Anterior cingulate cortex (tissue), 58 donors: Measurements from ENCODE around the gene NOL7.

Experiments
- DNase-seq, 58 donors: peaks; one replicate each; lab custom pipeline; 2025; lab: John Stamatoyannopoulos, UW

Gene NOL7

GRCh38 chr6:13614926-13615791 lies at the start of gene NOL7:
Gene NOL7, plus strand, starts transcription at chr6:13615335. Its CDS starts 24 bp downstream, at chr6:13615359.
- DNase-seq: peak; percentile 79 to 98 (median 96)

- DNase-seq: no peak
Observed at GRCh38 chr6:13565921-13566320, 49.2 kb upstream of the NOL7 start.

GRCh38 chr6:13566500-13566899 lies 48.6 kb upstream of the NOL7 start:
- no peak for DNase-seq

GRCh38 chr6:13568970-13569369 lies 46.2 kb upstream of the NOL7 start:
- no peak for DNase-seq

- DNase-seq: no peak
Observed at GRCh38 chr6:13572240-13572639, 42.9 kb upstream of the NOL7 start.

- no peak for DNase-seq
Observed at GRCh38 chr6:13572951-13573654, 42.0 kb upstream of the NOL7 start.

GRCh38 chr6:13573669-13574110 lies 41.4 kb upstream of the NOL7 start:
- peak in 24 of 58 donors; percentile 8 to 59 (median 38) for DNase-seq

- DNase-seq: peak; percentile 18 to 91 (median 85)
Observed at GRCh38 chr6:13574149-13574570, 41.0 kb upstream of the NOL7 start.

- DNase-seq: peak in 57 of 58 donors; percentile 30 to 84 (median 66)
Observed at GRCh38 chr6:13574571-13575376, 40.4 kb upstream of the NOL7 start, which contains the start of gene SIRT5. Gene SIRT5, plus strand, starts transcription at chr6:13574601. Its CDS starts 9,510 bp downstream, at chr6:13584111.

GRCh38 chr6:13575377-13575775 lies 39.8 kb upstream of the NOL7 start:
- no peak for DNase-seq

GRCh38 chr6:13576017-13576416 lies 39.1 kb upstream of the NOL7 start:
- no peak for DNase-seq

GRCh38 chr6:13577926-13578325 lies 37.2 kb upstream of the NOL7 start:
- DNase-seq: no peak

- no peak for DNase-seq
Observed at GRCh38 chr6:13579911-13580310, 35.2 kb upstream of the NOL7 start.

- DNase-seq: peak in 5 of 58 donors; percentile 7 to 31 (median 9)
Observed at GRCh38 chr6:13581700-13582229, 33.4 kb upstream of the NOL7 start.

GRCh38 chr6:13586603-13587542 lies 28.3 kb upstream of the NOL7 start:
- no peak for DNase-seq

- DNase-seq: no peak
Observed at GRCh38 chr6:13589801-13590200, 25.3 kb upstream of the NOL7 start.

- no peak for DNase-seq
Observed at GRCh38 chr6:13590574-13591153, 24.5 kb upstream of the NOL7 start.

- DNase-seq: no peak
Observed at GRCh38 chr6:13591205-13591921, 23.8 kb upstream of the NOL7 start.
